Kidney epithelial cell (primary cell): Measurements from ENCODE around the gene SCAMP4. TPM values are rescaled to one million over a fixed set of nuclear protein-coding genes. Genes with fewer than 3 reads are reported as not detected.

Experiments
- DNase-seq: peaks from one replicate; pipeline ENCODE4 v3.0.0-alpha.2; 2010; ENCODE audit warnings: low read depth
- H3K27me3 ChIP-seq: 2 replicates; pipeline ENCODE4 v1.6.0; 2011; ENCODE audit warnings: low read length; ENCODE audit not compliant: control insufficient read depth, insufficient read depth
- H3K36me3 ChIP-seq: 2 replicates; pipeline ENCODE4 v1.5.1; 2011; ENCODE audit warnings: low read length; ENCODE audit not compliant: control insufficient read depth, insufficient read depth
- H3K4me3 ChIP-seq: 2 replicates; pipeline ENCODE4 v1.5.1; 2011; ENCODE audit warnings: low read depth, mild to moderate bottlenecking, control low read depth, low read length
- CTCF ChIP-seq: IDR thresholded peaks from 2 replicates; pipeline ENCODE4 v1.5.1; 2011; ENCODE audit warnings: mild to moderate bottlenecking, moderate library complexity, low read length, control low read depth, inconsistent platforms; ENCODE audit not compliant: insufficient read depth, poor library complexity, severe bottlenecking
- total RNA-seq: library from RNA; depleted of rRNA; stranded (reverse); fragments of >200 nt; gene quantifications from 2 replicates; pipeline ENCODE4 v1.2.3, GENCODE V29; 2015

SCAMP4 gene
- total RNA-seq, 1 donor from 2014 or later: 178 TPM

- Histone ChIP-seq H3K4me3 (no peak overlapping the region), H3K27me3 (no peaks in the 10 kb centered on the region), H3K36me3 (peaks cover 3% of the 10 kb centered on the region)
These were observed 69.4 kb downstream of the SCAMP4 start for GRCh38 chr19:1974381-1975161.

GRCh38 chr19:1975162-1975480, 69.9 kb downstream of the SCAMP4 start:
- no peak for DNase-seq

More at GRCh38 chr19:1974381-1975161, 69.4 kb downstream of the SCAMP4 start:
- no peak for DNase-seq
- TF ChIP-seq CTCF: no peak

More at GRCh38 chr19:1975162-1975480, 69.9 kb downstream of the SCAMP4 start:
- H3K27me3 ChIP-seq: no peaks in the 10 kb centered on the region
- no peak for TF ChIP-seq CTCF
- H3K36me3 ChIP-seq: peaks cover 4% of the 10 kb centered on the region
- no peak overlapping the region for H3K4me3 ChIP-seq

Other genes starting within 250 kb of the SCAMP4 start
- gene ONECUT3, start 151.9 kb upstream of the SCAMP4 start, total RNA-seq: not detected in 2 replicates
- 0.96 TPM in 2 replicates for gene ATP8B3, start 93.1 kb upstream of the SCAMP4 start, total RNA-seq
- gene REXO1, start 56.9 kb upstream of the SCAMP4 start, total RNA-seq: 18.8 and 32.1 TPM in 2 replicates
- 11.4 and 15.3 TPM in 2 replicates for gene KLF16, start 41.8 kb upstream of the SCAMP4 start, total RNA-seq
- 54.1 and 66.7 TPM in 2 replicates for gene ABHD17A, start 19.9 kb upstream of the SCAMP4 start, total RNA-seq
- 1.8 and 8.6 TPM in 2 replicates for gene ADAT3, start within 50 bp of the SCAMP4 start, total RNA-seq
- 95.8 and 105 TPM in 2 replicates for gene CSNK1G2, start 35.8 kb downstream of the SCAMP4 start, total RNA-seq
- gene BTBD2, start 110.3 kb downstream of the SCAMP4 start, total RNA-seq: 51.3 and 66.1 TPM in 2 replicates
- 253 and 315 TPM in 2 replicates for gene MKNK2, start 145.8 kb downstream of the SCAMP4 start, total RNA-seq
- gene MOB3A, start 190.9 kb downstream of the SCAMP4 start, total RNA-seq: 40.3 and 62.0 TPM in 2 replicates
- 1.6 and 3.8 TPM in 2 replicates for gene IZUMO4, start 191.5 kb downstream of the SCAMP4 start, total RNA-seq
- gene AP3D1, start 246.2 kb downstream of the SCAMP4 start, total RNA-seq: 178 and 194 TPM in 2 replicates